Astrocyte of the cerebellum (primary cell): ENCODE data around the gene PCDH9.

Experiments used
- DNase-seq: peaks from one replicate; pipeline ENCODE4 v3.0.0-alpha.2; 2011; ENCODE audit warnings: low read depth
- H3K4me3 ChIP-seq: 2 replicates; pipeline ENCODE4 v1.5.1; 2011; ENCODE audit warnings: mild to moderate bottlenecking, low read depth, low read length, moderate library complexity
- in situ Hi-C: cut with HindIII; loops from 2 replicates; pipeline ENCODE4 v1.10.0; 2017; ENCODE audit warnings: low sequenced_read_pairs
- TF ChIP-seq, protein P1 (sequence below): IDR thresholded peaks from 2 replicates; pipeline ENCODE4 v1.5.1; 2012; ENCODE audit warnings: low read length, low read depth, moderate library complexity, mild to moderate bottlenecking; ENCODE audit errors: missing control alignments

The PCDH9 gene

DNA sequence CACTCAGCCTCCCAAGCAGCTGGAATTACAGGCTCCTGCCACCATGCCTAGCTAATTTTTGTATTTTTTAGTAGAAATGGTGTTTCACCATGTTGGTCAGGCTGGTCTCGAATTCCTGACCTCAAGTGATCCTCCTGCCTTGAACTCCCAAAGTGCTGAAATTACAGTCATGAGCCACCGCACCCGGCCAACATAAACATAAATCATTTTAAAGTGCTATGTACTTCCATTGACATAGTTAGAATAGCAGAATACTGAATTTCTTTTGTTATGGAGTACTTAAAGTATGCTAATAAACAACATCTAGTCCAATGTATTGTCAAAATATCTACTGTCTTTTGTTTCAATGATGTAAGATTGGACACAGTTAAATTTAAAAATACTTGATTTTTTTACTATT is 539.0 kb downstream of the PCDH9 start:
- DNase-seq, result no peak
- in situ Hi-C loops, result no loop called here

DNA sequence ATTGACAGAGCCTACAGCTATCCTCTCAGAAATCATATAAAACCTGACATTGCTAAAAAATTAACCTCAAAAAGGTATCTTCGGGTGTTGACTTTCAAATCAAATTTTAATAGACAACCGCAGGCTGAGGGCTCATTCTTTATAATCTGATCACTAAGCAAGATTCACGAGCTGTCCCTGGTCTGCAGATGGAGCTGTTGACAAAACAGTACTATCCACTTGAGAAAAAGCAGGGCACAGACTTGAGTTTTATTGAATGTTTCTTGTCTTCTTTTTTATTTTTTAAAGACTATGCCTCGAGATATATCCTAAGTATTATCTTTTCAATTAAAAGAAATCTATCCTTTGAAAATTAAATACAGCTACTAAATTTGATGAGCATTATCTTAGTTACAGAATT is 540.5 kb downstream of the PCDH9 start:
- H3K4me3 ChIP-seq, result no peak overlapping the region
- no peak for DNase-seq
- TF ChIP-seq, protein P1, sequence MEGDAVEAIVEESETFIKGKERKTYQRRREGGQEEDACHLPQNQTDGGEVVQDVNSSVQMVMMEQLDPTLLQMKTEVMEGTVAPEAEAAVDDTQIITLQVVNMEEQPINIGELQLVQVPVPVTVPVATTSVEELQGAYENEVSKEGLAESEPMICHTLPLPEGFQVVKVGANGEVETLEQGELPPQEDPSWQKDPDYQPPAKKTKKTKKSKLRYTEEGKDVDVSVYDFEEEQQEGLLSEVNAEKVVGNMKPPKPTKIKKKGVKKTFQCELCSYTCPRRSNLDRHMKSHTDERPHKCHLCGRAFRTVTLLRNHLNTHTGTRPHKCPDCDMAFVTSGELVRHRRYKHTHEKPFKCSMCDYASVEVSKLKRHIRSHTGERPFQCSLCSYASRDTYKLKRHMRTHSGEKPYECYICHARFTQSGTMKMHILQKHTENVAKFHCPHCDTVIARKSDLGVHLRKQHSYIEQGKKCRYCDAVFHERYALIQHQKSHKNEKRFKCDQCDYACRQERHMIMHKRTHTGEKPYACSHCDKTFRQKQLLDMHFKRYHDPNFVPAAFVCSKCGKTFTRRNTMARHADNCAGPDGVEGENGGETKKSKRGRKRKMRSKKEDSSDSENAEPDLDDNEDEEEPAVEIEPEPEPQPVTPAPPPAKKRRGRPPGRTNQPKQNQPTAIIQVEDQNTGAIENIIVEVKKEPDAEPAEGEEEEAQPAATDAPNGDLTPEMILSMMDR, result peak; percentile 56
- in situ Hi-C loops, result no loop called here

More for the DNA sequence above, 539.0 kb downstream of the PCDH9 start:
- H3K4me3 ChIP-seq, result no peak overlapping the region
- TF ChIP-seq, protein P1, result no peak

DNA sequence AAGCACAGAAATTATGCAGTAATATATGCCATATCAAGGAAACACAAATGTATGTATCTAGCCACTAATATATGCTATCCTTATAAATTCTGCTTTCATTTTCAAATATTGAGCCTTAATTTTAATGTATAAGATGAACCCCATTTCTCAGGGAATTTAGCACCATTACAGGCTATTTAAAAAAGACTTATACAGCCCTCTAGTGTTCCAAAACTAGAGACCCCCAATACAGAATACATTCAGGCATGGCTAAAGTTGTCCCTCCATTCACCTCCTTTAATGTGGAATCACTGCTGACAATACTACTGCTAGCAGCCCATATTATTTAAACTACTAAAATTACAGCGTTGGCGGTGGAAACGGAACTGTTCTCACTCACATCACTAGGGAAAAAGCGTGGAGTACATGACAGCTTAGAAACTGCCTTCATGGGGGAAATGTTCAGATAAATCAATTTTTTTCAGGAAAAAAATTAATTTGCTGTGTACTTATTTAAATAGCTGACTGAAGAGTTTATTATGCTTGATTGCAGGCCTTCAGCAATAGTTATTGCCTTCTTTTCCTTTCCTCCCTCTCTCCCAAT is 541.0 kb downstream of the PCDH9 start:
- TF ChIP-seq, protein P1, result peak; percentile 40
- no peak overlapping the region for H3K4me3 ChIP-seq
- no peak for DNase-seq
- in situ Hi-C loops, result no loop called here

DNA sequence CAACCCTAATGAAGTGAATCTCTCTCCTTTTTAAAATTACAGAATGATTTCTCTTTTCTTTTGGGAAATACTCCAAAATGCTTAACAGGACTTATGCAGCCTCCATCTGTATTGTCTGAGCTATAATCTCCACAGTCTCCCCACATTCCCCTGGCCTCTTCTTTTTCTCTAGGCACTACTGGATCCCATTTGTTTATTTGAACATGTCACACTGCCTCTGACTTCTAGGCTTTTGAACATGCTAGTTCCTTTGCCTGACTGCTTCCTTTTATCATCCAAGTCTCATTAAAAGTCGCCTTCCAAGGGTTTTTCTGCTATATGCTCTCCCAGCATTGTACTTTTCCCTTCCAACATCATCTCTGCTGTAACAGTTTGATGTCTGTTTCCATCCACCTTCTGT is 548.7 kb downstream of the PCDH9 start:
- DNase-seq, result no peak
- no peak overlapping the region for H3K4me3 ChIP-seq
- in situ Hi-C loops, result no loop called here
- TF ChIP-seq, protein P1, result no peak

DNA sequence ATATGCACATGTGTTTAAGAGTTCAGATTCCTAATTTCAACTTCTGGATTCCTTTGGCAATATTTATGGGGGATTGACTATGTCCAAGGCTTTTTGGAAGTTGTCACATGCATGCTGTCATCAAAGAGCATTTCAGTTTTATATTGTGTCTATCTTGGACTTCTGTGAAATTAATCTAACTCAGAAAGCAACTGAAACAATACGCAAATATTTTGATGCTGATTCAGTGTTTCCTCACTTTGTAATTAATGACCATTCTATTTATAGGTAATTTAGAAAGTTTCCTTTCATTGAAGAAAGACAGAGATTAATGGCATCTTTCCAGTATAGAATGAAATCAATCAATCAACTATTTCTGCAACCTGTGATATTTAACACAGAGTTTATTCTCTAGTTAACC is 550.1 kb downstream of the PCDH9 start:
- DNase-seq, result no peak
- no peak overlapping the region for H3K4me3 ChIP-seq
- TF ChIP-seq, protein P1, result no peak
- in situ Hi-C loops, result no loop called here

DNA sequence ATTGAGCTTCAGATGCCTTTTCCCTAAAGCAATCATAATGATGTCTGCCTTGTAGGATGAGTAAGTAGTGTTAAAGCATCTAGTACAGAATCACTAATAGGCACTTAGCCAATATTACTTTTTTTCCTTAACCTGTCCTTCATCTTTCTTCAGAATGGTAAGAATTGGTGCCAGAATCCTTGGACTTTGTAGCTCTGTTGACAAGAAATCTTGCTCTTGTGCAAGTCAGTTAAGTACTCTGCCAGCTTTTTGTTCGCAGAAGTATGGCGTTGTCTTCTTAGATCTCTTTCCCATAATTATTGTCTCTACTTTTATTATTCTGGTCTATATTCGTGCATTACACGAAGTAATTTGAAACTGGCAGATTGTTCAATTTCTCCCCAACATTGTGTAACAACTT is 554.5 kb downstream of the PCDH9 start:
- in situ Hi-C loops, result no loop called here
- H3K4me3 ChIP-seq, result no peak overlapping the region
- no peak for DNase-seq
- TF ChIP-seq, protein P1, result no peak

DNA sequence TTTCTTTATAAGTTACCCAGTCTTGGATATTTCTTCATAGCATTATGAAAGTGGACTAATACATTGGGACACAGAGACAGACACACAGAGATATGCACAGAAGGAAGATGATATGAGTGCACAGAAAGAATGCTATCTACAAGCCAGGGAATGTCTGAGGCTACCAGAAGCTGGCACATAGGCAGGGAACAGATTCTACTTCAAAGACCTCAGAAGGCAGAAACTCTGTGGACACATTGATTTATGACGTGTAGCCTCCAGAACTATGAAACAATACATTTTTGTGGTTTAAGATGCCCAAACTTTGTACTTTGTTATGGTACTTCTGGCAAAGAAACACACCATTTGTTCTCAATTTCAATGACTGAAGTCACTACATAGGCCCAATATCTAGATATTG is 556.7 kb downstream of the PCDH9 start:
- in situ Hi-C loops, result no loop called here
- DNase-seq, result peak; percentile 86
- no peak overlapping the region for H3K4me3 ChIP-seq
- TF ChIP-seq, protein P1, result no peak
